Measurements from ENCODE around the gene LILRB5.
"Not testable (repeated sequence)": the region's sequence is repeated elsewhere in the genome, so short reads cannot be mapped to it uniquely, and the experiment has no call there.

- not testable (repeated sequence) for TF ChIP-seq CTCF (conservative IDR thresholded peaks at IDR 0.05); EZH2 (IDR thresholded peaks at IDR 0.05; ENCODE audit: low read depth)
Observed at GRCh38 chr19:54217517-54218247, 39.4 kb downstream of the LILRB5 start.

Measured in PC-9 (cell line).